Body of pancreas (tissue), 4 donors: Measurements from ENCODE around the gene THADA. TPM values are rescaled to one million over a fixed set of nuclear protein-coding genes. Genes with fewer than 3 reads are reported as not detected.

Experiments used
- ATAC-seq: fragments of 150-250 bp; one replicate; pipeline ENCODE4 v1.9.1; 2016
- DNase-seq, 4 donors: peaks; one replicate each; pipeline ENCODE4 v3.0.0-alpha.2; 2019
- H3K27ac ChIP-seq, 4 donors: fragments of 200-600 bp; sonication (generic); 1 replicate in 3 of 4; 2 replicates in 1 of 4; pipeline versions ENCODE4 v1.5.1 to v1.6.1; 2016 to 2019; ENCODE audit warnings: mild to moderate bottlenecking in 1 of 4, mixed read lengths in 1 of 4, moderate library complexity in 1 of 4
- H3K27me3 ChIP-seq, 2 donors: fragments of 200-600 bp; sonication (generic); one replicate each; pipeline ENCODE4 v1.6.0; 2016; ENCODE audit warnings: mild to moderate bottlenecking in 1 of 2
- H3K36me3 ChIP-seq, 2 donors: fragments of 200-600 bp; sonication (generic); replicated peaks in 1 of 2; 2 replicates each; pipeline ENCODE4 v1.5.1; 2016; ENCODE audit warnings: low read depth in 2 of 2; ENCODE audit not compliant: insufficient read depth in 1 of 2
- H3K4me1 ChIP-seq: fragments of 200-600 bp; sonication (generic); one replicate; pipeline ENCODE4 v1.6.0; 2016
- H3K4me3 ChIP-seq, 2 donors: fragments of 200-600 bp; sonication (generic); 1 replicate in 1 of 2; 2 replicates in 1 of 2; pipeline ENCODE4 v1.5.1; 2016 to 2019
- H3K9me3 ChIP-seq, 3 donors: fragments of 200-600 bp; sonication (generic); 1 replicate in 2 of 3; 2 replicates in 1 of 3; pipeline ENCODE4 v1.5.1; 2016
- POLR2A ChIP-seq, 3 donors: fragments of 450-650 bp; IDR thresholded peaks; one replicate each; pipeline ENCODE4 v1.6.1; 2016; ENCODE audit warnings: antibody characterized with exemption in 3 of 3, mild to moderate bottlenecking in 2 of 3
- WGBS, 2 donors: methylation state at CpG; one replicate each; pipeline ENCODE4 v1.1.5; 2017; 5-methylcytosine and 5-hydroxymethylcytosine counted together
- intact Hi-C: fragments of 100-400 bp; cut with DNase I; formaldehyde crosslinking; loops from one replicate; pipeline ENCODE4 v1.15.1; 2023
- total RNA-seq, 2 donors: library from RNA; depleted of rRNA; stranded (reverse); fragments of >200 nt; gene quantifications; one replicate each; pipeline ENCODE4 v1.1.0, GENCODE V29; 2016
- TF ChIP-seq, protein P1 (sequence below), 7 experiments: fragments of 450-650 bp in 4 of 7; fragments of 200-600 bp in 3 of 7; sonication (generic) in 3 of 7; IDR thresholded peaks; one replicate each; pipeline ENCODE4 v1.5.1; 2016 to 2019; ENCODE audit warnings: antibody characterized with exemption in 7 of 7

The THADA gene
- total RNA-seq, 2 donors from 2014 or later: 27.5 to 41.9 TPM

GRCh38 chr2:43429369-43429768 lies 166.5 kb downstream of the THADA start:
- H3K9me3 ChIP-seq: peaks cover 0 to 3% (median 0%) of the 10 kb centered on the region in 3 donors
- H3K4me3 ChIP-seq: no peak overlapping the region
- DNase-seq: no peak
- TF ChIP-seq, protein P1, sequence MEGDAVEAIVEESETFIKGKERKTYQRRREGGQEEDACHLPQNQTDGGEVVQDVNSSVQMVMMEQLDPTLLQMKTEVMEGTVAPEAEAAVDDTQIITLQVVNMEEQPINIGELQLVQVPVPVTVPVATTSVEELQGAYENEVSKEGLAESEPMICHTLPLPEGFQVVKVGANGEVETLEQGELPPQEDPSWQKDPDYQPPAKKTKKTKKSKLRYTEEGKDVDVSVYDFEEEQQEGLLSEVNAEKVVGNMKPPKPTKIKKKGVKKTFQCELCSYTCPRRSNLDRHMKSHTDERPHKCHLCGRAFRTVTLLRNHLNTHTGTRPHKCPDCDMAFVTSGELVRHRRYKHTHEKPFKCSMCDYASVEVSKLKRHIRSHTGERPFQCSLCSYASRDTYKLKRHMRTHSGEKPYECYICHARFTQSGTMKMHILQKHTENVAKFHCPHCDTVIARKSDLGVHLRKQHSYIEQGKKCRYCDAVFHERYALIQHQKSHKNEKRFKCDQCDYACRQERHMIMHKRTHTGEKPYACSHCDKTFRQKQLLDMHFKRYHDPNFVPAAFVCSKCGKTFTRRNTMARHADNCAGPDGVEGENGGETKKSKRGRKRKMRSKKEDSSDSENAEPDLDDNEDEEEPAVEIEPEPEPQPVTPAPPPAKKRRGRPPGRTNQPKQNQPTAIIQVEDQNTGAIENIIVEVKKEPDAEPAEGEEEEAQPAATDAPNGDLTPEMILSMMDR (IDR thresholded peaks at IDR 0.05): no peak
- no peak for TF ChIP-seq POLR2A (IDR thresholded peaks at IDR 0.05)
- 88 to 96% methylated on average over 3 of the region's 3 CpGs for WGBS, 2 donors
- ATAC-seq: no peak
- H3K36me3 ChIP-seq: no peaks in the 10 kb centered on the region
- intact Hi-C loops: no loop called here
- H3K27ac ChIP-seq: no peak overlapping the region
- no peaks in the 10 kb centered on the region for H3K27me3 ChIP-seq
- H3K4me1 ChIP-seq: peaks cover 31% of the 10 kb centered on the region

- intact Hi-C loops: no loop called here
- 90 to 95% methylated on average over 8 of the region's 8 CpGs for WGBS, 2 donors
- no peak overlapping the region for H3K4me3 ChIP-seq
- no peaks in the 10 kb centered on the region for H3K36me3 ChIP-seq
- H3K9me3 ChIP-seq: peaks cover 0 to 3% (median 0%) of the 10 kb centered on the region in 3 donors
- peak overlapping the region in 3 of 4 donors; percentile 63 to 79 (median 66) for H3K27ac ChIP-seq
- H3K4me1 ChIP-seq: peaks cover 33% of the 10 kb centered on the region
- TF ChIP-seq POLR2A (IDR thresholded peaks at IDR 0.05): no peak
- TF ChIP-seq, protein P1 (IDR thresholded peaks at IDR 0.05): no peak
- ATAC-seq: no peak
- H3K27me3 ChIP-seq: no peaks in the 10 kb centered on the region
- DNase-seq: no peak
Observed at GRCh38 chr2:43427032-43427424, 168.8 kb downstream of the THADA start.

DNA sequence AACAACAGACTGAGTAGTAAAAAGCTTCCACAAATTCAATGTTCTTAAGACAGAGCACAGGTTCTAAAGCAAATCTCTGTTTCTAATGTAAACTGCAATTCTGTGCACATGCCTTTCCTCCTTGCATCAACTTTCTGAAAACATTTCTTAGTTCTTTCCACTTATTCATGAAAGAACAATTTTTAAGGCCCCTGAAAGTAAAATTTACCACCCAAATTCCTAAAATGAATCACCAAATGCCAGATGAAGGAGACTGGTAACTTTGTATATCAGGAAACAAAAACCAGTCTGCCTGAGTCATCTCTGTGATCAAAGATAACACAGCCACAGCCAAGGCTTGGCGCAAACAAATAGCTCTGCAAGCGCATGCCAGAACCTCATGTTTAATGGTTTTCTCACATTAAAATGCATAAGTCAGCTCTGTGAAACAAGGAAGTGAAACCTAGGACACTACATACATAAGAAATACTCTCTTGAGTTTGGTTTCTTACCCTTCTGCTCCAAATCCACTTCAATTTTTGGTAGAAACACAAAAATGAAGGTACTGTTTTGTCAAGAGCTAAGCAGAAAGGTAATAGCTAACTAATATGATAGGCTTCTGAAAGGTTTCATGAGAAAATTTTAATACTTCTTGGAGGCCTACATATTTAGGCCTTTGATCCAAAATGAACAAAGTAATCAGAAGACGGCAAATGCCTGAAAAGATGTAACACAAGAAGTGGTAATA lies 169.4 kb downstream of the THADA start:
- 57 to 77% methylated on average over 3 of the region's 3 CpGs for WGBS, 2 donors
- intact Hi-C loops: no loop called here
- peak; percentile 34 to 77 (median 60) for DNase-seq

GRCh38 chr2:43425659-43426058 lies 170.2 kb downstream of the THADA start:
- no peak for TF ChIP-seq POLR2A (IDR thresholded peaks at IDR 0.05)
- TF ChIP-seq, protein P1 (IDR thresholded peaks at IDR 0.05): no peak
- WGBS, 2 donors: 83 to 95% methylated on average over 1 of the region's 1 CpG

More for the DNA sequence above, 169.4 kb downstream of the THADA start:
- no peaks in the 10 kb centered on the region for H3K36me3 ChIP-seq
- peaks cover 33% of the 10 kb centered on the region for H3K4me1 ChIP-seq
- H3K27ac ChIP-seq: peak overlapping the region in 3 of 4 donors; percentile 63 to 79 (median 66)
- H3K27me3 ChIP-seq: no peaks in the 10 kb centered on the region
- H3K9me3 ChIP-seq: peaks cover 0 to 3% (median 0%) of the 10 kb centered on the region in 3 donors
- TF ChIP-seq POLR2A (IDR thresholded peaks at IDR 0.05): no peak
- TF ChIP-seq, protein P1 (IDR thresholded peaks at IDR 0.05): no peak
- H3K4me3 ChIP-seq: no peak overlapping the region
- peak; percentile 91 for ATAC-seq

More at GRCh38 chr2:43425659-43426058, 170.2 kb downstream of the THADA start:
- no peaks in the 10 kb centered on the region for H3K36me3 ChIP-seq
- peaks cover 35% of the 10 kb centered on the region for H3K4me1 ChIP-seq
- H3K27me3 ChIP-seq: no peaks in the 10 kb centered on the region
- peaks cover 0 to 3% (median 0%) of the 10 kb centered on the region in 3 donors for H3K9me3 ChIP-seq
- intact Hi-C loops: no loop called here
- no peak for ATAC-seq
- no peak overlapping the region for H3K4me3 ChIP-seq
- peak overlapping the region in 3 of 4 donors; percentile 63 to 79 (median 66) for H3K27ac ChIP-seq
- no peak for DNase-seq
